Stimulated activated CD4-positive, alpha-beta T cell treated with anti-CD3 and anti-CD28 coated beads, Interleukin-1b, Interleukin-23, amount 100 ng/mL, for 4 hours (primary cell): Measurements from ENCODE around the gene TTC5.
"Not testable (repeated sequence)": the region's sequence is repeated elsewhere in the genome, so short reads cannot be mapped to it uniquely, and the experiment has no call there.

Source experiments
- DNase-seq, 2 donors: peaks; one replicate each; pipeline ENCODE4 v3.0.0-alpha.2; 2020; ENCODE audit warnings: low read depth in 2 of 2

TTC5 gene

GRCh38 chr14:20305265-20306078 lies at the start of gene TTC5:
Gene TTC5, minus strand, starts transcription at chr14:20305951. Its CDS starts 14 bp downstream, at chr14:20305937.
- DNase-seq: peak; percentile 86 to 92

DNA sequence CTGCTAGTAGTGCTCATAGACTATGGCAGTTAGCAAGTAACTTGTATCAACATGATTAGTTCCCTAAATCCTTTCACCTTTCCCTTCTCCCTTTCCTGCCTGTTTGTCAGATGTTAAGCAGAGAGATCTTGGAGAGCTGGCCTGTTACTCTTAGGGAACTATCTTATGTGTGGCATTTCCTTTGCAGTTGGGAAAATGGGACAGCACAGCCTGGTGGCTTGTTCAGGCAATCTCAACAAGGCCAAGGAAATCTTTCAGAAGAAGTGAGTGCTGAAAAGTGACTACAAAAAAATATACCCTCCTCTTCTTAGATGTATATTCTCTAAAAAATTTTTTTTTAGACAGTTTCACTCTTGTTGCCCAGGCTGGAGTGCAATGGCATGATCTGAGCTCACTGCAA lies 45.1 kb upstream of the TTC5 start:
- DNase-seq: no peak

- DNase-seq: no peak
Observed at GRCh38 chr14:20350282-20350681, 44.5 kb upstream of the TTC5 start.

DNA sequence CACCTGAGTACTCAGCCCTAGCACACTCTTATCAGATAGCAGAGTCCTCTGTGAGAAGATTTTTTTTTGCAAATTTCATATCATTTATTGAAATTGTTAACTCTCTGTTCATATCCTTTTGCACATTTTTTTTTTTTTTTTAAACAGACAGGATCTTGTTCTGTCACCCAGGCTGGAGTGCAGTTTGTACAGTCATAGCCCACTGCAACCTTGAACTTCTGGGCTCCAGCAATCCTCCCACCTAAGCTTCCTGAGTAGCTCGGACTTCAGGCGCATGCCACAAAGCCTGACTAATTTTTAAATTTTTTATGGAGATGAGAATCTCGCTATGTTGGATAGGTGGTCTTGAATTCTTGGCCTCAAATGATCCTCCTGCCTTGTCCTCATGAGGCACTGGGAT lies 42.0 kb upstream of the TTC5 start:
- DNase-seq: no peak

DNA sequence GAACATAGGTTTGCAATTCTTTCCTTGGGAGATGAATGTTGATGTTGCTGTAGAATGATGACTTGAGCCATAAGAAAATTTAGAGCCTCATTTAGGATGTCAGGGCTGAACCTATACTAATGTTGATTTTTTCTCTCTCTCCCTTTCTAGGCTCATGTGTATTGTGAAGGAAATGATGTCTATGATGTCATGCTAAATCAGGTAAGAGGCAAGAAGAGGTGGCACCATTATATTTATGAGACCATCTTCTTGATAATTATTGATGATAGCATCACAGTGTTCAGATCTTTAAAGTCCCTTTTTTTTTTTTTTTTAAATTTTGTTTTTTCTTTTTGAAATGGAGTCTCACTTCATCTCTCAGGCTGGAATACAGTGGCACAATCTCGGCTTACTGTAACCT lies 41.0 kb upstream of the TTC5 start:
- DNase-seq: no peak

- no peak for DNase-seq
Observed at GRCh38 chr14:20345366-20345765, 39.6 kb upstream of the TTC5 start.

DNA sequence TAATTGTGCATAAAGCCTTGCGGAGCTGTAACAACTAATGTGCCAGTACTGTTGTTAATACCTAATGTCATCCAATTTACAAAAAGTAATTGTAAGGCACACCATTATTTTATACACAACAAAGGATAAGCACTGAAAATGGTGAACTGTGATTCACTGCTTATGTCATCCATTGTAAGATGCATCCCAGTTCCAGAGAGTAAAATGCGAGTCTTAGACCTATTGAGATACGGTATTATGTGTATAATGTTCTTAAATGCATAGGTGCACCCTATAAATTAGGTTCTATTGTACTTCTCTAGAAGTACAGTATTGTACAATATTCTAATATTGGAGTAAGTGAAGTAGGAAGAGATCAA lies 38.1 kb upstream of the TTC5 start:
- DNase-seq: no peak

DNA sequence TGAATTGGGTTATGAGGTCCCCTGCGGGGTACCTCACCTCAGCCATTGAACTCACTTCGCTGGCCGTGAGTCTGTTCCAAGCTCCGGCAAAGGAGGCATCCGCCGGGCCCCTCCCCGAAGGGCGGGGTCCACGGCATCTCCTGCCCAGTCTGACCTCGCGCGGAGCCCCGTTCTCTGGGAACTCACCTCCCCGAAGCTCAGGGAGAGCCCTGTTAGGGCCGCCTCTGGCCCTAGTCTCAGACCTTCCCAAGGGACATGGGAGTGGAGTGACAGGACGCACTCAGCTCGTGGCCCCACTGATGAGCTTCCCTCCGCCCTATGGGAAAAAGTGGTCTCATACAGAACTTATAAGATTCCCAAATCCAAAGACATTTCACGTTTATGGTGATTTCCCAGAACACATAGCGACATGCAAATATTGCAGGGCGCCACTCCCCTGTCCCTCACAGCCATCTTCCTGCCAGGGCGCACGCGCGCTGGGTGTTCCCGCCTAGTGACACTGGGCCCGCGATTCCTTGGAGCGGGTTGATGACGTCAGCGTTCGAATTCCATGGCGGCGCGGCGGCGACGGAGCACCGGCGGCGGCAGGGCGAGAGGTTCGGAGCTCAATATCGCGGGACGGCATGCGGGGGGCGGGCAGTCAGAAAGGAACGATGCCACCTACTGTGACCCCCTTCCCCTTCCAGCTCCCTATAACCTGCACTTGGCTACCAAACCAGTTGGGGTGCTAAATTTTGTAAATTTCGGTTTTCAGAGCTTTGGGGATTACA lies 37.5 kb upstream of the TTC5 start, which contains the start of gene PARP2:
Gene PARP2, plus strand, starts transcription at position 544 of the 770 bp plus-strand sequence. Its CDS starts 7 bp downstream, at position 551.
- peak; percentile 77 to 91 for DNase-seq

DNA sequence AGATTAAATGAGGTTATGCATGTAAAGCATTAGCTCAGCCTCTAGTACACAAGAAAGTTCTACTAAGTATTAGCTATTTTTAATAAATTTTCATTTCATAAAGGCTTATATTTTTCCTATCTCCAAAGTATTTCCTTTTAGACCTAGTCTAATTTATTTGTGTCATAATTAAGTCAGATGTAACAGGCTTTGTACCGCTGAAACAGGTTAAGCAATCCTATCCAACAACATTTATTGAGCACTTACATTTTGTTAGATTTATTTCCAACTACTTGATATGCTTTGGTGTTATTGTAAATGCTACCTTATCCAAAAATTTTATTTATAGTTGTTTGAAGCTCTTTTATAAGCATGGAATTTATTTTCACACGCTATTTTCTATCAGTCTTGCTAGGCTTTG lies 35.9 kb upstream of the TTC5 start:
- DNase-seq: no peak

DNA sequence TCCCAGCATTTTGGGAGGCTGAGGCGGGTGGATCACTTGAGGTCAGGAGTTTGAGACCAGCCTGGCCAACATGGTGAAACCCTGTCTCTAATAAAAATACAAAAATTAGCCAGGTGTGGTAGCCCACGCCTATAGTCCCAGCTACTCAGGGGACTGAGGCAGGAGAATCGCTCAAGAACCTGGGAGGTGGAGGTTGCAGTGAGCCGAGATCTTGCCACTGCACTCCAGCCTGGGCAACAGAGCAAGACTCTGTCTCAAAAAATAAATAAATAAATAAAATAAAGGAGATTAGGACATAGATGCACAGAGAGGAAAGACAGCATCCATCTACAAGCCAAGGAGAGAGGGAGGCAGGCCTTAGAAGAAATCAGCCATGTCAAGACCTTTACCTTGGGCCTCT lies 35.3 kb upstream of the TTC5 start:
- DNase-seq: not testable (repeated sequence)

DNA sequence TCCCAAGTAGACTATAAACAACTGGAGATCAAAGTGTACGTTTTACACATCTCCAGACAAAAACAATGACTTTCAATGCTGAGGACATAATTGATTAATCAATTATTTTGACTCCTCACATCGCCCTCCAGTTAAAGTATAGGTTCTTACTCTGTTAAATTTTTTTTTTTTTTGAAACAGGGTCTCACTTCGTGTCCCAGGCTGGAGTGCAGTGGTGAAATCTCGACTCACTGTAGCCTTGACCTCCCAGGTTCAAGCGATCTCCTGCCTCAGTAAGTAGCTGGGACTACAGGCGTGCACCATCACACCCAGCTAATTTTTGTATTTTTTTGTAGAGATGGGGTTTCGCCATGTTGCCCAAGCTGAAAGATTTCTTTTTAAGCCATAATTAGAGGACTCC lies 28.3 kb upstream of the TTC5 start:
- no peak for DNase-seq

DNA sequence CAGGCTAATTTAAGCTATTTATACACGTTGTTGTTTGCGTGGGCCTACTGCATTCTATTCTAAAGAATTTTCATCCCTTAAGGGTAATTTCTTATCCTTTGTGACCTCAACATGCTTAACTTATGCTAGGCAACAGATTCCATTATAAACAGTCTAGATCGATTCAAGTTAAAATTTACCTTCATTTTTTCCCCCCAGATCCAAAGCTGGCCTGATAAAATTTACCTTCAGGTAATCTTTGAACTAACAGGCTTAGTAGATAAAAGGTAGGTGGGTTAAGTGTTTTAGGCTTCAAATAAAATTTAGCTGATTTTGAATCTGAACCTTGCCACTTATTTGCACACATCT lies 27.7 kb upstream of the TTC5 start:
- DNase-seq: no peak

DNA sequence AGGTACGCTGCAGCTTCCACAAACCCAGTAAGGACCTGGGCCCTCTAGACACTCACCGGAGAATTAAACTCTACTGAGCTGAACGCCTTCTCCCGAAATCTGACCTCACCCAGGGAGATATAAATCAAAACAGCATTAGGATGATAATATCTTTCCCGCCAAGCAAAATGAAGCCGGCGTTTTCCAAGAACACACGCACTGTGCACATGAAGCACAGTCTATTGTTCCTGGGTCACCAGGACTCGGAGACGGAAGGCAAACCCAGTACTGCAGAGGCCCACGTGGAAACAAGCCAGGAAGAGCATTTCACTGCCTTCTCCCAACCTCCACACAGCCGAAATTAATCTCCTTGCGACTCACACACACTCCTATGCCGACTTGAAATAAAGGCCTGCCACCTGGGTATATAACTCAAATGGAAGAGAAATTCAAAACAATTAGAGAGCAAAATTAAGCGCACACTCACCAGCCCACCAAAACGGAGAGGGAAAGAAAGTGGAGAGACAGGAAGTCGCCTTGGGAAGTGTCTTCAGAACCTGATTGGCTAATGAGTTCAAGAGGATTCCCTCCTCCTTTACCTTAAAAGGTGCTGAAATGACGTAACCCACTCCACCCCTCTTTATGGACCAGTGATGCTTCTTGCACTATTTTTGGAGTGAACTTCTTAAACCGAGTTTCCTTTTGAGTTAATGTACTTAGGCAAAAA lies 27.2 kb upstream of the TTC5 start, which contains the start of gene CCNB1IP1:
Gene CCNB1IP1, minus strand, starts transcription at position 492 of the 706 bp plus-strand sequence. CDS start 16,756 bp downstream, outside the sequence.
- peak in 1 of 2 donors; percentile 30 for DNase-seq

GRCh38 chr14:20332431-20332787 lies 26.7 kb upstream of the TTC5 start:
- no peak for DNase-seq

DNA sequence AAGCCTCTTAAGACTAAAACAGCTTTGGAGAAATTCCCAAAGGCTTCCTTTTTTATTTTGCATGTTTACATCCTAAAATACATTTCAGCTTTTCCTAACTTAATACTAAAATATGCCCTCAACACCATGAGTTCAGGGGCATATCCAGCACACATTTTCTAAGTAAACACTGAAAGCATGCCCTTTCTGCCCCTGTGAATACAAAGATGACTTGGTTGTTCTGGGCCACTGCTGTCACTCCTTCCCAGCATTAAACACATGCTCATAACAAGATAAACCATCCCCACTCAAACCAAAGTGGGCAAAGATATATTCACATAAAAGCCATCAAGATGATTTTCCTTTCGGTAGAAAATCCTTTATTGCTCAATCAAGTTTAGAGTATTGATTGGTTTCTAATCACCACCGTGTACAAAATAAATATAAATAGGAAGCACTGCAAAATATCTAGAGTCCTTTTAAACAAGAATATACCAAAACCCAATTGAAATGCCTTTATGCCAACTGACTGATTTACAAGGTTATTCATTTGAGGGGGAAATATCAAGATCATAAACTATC lies 25.4 kb upstream of the TTC5 start:
- no peak for DNase-seq

GRCh38 chr14:20329355-20329754 lies 23.6 kb upstream of the TTC5 start:
- DNase-seq: no peak

DNA sequence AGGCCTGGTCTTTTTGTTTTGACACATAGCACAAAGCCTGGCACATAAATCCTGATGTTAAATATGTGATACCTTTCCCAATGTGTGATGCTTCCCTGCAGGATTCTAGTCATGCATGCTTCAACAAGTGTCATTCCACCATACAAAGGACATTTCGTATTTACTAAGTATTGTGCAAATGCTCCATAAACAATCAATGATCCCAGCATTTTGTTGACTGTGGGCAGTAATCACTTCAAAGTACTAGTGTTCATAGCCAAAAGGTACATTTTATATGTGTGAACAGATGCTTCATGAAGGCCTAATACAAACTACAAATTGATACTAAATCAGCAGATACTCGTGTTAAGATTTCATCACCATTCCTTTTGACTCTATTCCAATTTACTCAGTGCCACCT lies 23.0 kb upstream of the TTC5 start:
- DNase-seq: no peak

- peak in 1 of 2 donors; percentile 46 for DNase-seq
Observed at GRCh38 chr14:20327005-20327869, 21.5 kb upstream of the TTC5 start.

GRCh38 chr14:20317720-20318119 lies 12.0 kb upstream of the TTC5 start:
- no peak for DNase-seq

DNA sequence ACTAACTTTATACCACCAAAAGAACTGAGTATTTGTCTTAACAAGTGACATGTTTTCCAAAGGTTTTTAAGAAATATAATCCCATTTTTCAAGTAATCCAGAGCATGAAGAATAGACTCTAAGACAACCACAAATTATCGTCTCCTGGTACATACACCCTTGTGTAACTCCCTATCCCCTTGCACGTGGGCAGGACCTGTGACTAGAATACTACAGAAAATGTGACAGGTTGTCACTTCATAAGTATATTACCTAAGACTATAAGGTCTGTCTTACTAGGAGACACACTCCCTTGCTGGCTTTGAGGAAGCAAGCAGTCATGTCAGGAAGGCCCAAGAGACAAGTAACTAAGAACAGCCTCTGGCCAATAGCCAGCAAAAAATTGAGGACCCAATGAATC lies 8.3 kb upstream of the TTC5 start:
- DNase-seq: no peak

DNA sequence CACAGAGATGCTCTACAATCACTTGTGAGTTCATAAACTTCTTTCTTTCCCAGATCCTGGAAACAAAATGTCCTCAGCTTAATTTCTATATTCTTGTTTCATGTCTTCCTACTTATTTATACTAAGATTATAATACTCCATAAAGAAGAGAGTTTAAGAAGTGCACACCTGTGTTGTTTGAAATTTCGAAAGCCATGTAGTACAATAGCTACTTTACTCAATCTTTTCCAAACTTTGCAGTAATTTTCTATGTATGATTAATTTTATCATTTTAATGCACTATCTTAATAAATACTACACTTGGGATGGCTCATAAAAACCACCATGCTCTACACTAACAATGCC lies 300 bp upstream of the TTC5 start:
- no peak for DNase-seq
